ENCODE results near the gene BNC1.

GRCh38 chr15:83287541-83288027 is 3.1 kb upstream of the BNC1 start:
- TF ChIP-seq CTCF (IDR thresholded peaks at IDR 0.05), result no peak
- TF ChIP-seq EZH2 (IDR thresholded peaks at IDR 0.05; ENCODE audit: borderline replicate concordance, insufficient read depth, low read depth, low read length, poor library complexity, severe bottlenecking), result no peak
